HFF-Myc (cell line): ENCODE data around the gene NFIX.

Source experiments
- DNase-seq: peaks from one replicate; pipeline ENCODE4 v3.0.0-alpha.2; 2011; ENCODE audit warnings: low read depth; ENCODE audit errors: extremely low read depth
- H3K4me3 ChIP-seq: replicated peaks from 2 replicates; pipeline ENCODE4 v1.5.1; 2011; ENCODE audit warnings: low read depth, mild to moderate bottlenecking, control low read depth, low read length
- CTCF ChIP-seq: IDR thresholded peaks from 2 replicates; pipeline ENCODE4 v1.5.1; 2012; ENCODE audit warnings: mild to moderate bottlenecking, low read depth, low read length, control low read depth; ENCODE audit errors: missing control alignments

The NFIX gene

GRCh38 chr19:13094771-13095392, 99.6 kb downstream of the NFIX start:
- H3K4me3 ChIP-seq: no peak overlapping the region
- no peak for DNase-seq
- TF ChIP-seq CTCF: no peak

DNA sequence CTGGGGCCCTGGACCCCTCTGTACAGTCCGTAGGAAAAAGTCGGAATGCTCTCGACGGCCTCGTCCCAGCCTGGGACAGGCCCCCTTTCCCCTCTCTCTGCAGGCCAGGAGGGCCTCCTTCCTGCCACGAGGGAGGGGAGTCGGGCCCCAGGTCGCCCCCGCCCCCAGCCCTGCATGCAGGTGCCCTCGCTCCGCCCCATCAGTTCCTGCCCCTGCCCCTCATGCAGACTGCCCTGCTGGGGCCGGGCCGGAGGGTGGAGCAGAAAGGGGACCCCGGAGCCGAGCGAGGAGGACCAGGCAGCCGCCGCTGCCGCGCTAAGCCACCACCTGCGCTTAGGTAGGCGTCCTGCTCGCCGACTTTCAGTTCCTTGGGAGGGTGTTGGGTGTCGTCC, 100.1 kb downstream of the NFIX start:
- no peak for DNase-seq
- H3K4me3 ChIP-seq: no peak overlapping the region
- TF ChIP-seq CTCF: no peak

- TF ChIP-seq CTCF: no peak
- H3K4me3 ChIP-seq: no peak overlapping the region
- DNase-seq: no peak
Measured at GRCh38 chr19:13095934-13096927, 101.0 kb downstream of the NFIX start.

DNA sequence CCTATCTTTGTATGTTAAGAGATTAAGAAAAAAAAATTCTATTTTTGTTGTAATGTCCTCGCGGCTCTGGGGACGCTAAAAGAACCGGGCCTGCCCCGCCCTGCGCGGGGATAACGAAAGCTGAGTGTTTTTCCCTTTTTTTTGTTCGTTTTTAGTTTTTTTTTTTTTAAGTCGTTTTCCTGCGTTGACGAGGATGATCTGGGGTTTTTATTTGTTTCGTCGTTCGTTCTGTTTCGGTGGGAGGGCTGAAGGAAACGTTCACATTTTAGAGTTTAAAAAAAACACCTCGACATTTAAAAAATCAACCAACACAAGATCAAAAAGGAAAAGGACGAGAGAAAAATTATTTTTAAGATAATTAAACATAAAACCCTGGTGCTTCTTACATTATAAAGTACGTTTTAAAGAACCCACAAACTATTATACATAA, 101.8 kb downstream of the NFIX start:
- no peak for TF ChIP-seq CTCF
- no peak for DNase-seq

GRCh38 chr19:13097463-13098258, 102.4 kb downstream of the NFIX start:
- no peak for TF ChIP-seq CTCF
- no peak overlapping the region for H3K4me3 ChIP-seq
- DNase-seq: no peak

More for the DNA sequence above, 101.8 kb downstream of the NFIX start:
- H3K4me3 ChIP-seq: no peak overlapping the region

DNA sequence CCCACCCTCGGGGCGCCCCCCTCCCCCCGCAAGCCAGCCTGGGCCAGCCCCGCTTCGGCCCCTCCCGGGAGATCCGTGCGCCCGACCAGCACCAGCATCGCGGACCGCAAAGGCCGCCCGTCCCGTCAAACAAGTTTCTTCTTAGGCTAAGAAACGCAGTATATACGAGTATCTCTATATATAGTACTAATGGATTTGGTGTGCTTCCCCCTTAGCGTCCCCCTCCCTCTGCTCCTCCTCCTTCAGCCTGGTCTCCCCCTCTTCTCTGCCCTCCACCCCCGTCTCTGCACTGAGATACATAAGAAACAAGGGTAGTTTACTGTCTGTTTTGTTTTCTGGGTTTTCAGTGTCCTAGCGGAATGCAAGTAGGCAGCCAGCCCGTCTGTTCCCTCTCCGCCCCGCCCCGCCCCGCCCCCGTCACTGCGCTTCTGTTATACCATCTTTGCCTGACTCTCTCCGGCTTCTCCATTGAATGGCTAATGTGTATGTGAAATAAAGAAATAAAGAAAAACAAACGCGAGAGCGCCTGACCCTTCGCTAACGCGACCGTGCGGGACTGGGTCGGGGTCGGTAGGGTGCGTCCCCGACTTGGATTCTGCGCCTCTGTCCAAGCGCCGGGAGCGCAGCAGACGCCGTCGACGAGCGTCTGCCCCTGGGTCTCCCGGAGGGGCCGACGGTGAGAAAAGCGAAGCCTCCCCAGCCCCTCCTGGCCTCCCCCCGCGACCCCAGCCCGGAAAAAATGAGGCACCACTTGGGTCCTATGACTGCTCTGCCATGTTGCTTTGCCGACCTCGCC, 103.2 kb downstream of the NFIX start:
- TF ChIP-seq CTCF: no peak
- no peak for DNase-seq
- H3K4me3 ChIP-seq: no peak overlapping the region
